Aorta (tissue), 5 donors: ENCODE data around the gene TEAD1. TPM values are rescaled to one million over a fixed set of nuclear protein-coding genes. Genes with fewer than 3 reads are reported as not detected.

Experiments
- ATAC-seq: fragments of 200-7000 bp; cut with Tn5 transposase; one replicate; pipeline ENCODE4 v1.9.1; 2022; ENCODE audit warnings: moderate library complexity; ENCODE audit not compliant: low FRiP score
- DNase-seq, 2 donors: peaks; one replicate each; pipeline ENCODE4 v3.0.0-alpha.2; 2020
- H3K27ac ChIP-seq, 2 donors: one replicate each; pipeline ENCODE4 v1.5.1; 2013; ENCODE audit warnings: low read length in 2 of 2, mild to moderate bottlenecking in 2 of 2, moderate library complexity in 2 of 2, control low read depth in 1 of 2, inconsistent platforms in 1 of 2, low read depth in 1 of 2
- H3K27me3 ChIP-seq, 2 donors: one replicate each; pipeline ENCODE4 v1.6.1; 2013; ENCODE audit warnings: control low read depth in 1 of 2, low read length in 1 of 2, mild to moderate bottlenecking in 1 of 2, moderate library complexity in 1 of 2; ENCODE audit not compliant: insufficient read depth in 2 of 2, control insufficient read depth in 1 of 2
- H3K36me3 ChIP-seq, 2 donors: one replicate each; pipeline ENCODE4 v1.6.1; 2013; ENCODE audit warnings: control low read depth in 1 of 2, low read length in 1 of 2, mild to moderate bottlenecking in 1 of 2; ENCODE audit not compliant: insufficient read depth in 2 of 2, control insufficient read depth in 1 of 2
- H3K4me1 ChIP-seq, 2 donors: one replicate each; pipeline ENCODE4 v1.6.1; 2013; ENCODE audit warnings: low read length in 2 of 2, control low read depth in 1 of 2, mild to moderate bottlenecking in 1 of 2, moderate library complexity in 1 of 2; ENCODE audit not compliant: insufficient read depth in 2 of 2, control insufficient read depth in 1 of 2
- H3K4me3 ChIP-seq, 2 donors: one replicate each; pipeline ENCODE4 v1.5.1; 2013; ENCODE audit warnings: low read length in 2 of 2, control low read depth in 1 of 2, mild to moderate bottlenecking in 1 of 2
- H3K9me3 ChIP-seq: one replicate; pipeline ENCODE4 v1.6.1; 2013; ENCODE audit warnings: mild to moderate bottlenecking, low read length; ENCODE audit not compliant: control insufficient read depth
- WGBS, 2 donors: extraction: QIAGEN DNeasy Blood & Tissue Kit; methylation state at CpG; one replicate each; pipeline ENCODE4 v1.1.7; 2013; 5-methylcytosine and 5-hydroxymethylcytosine counted together
- intact Hi-C, 2 donors: fragments of 100-400 bp; cut with DNase I; formaldehyde crosslinking; loops; one replicate each; pipeline versions ENCODE4 v1.14.2 to v1.15.0; 2022
- polyA plus RNA-seq, 2 donors: library from polyadenylated mRNA; stranded (reverse); fragments of 200-250 nt; gene quantifications; one replicate each; pipeline ENCODE4 v1.2.3, GENCODE V29; 2013
- total RNA-seq, 2 donors: library from RNA; stranded (reverse); fragmentation: NEBNext Ultra II Directional; extraction: Animal tissue kit (Norgen Biotek cat#: 25700); gene quantifications; one replicate each; pipeline ENCODE4 v1.2.1, GENCODE V29; 2021
- donor health status: healthy with polysubstance abuse.
- donor health status: Bipolar disorder and iron deficiency.
- donor health status: DM: no; HTN: no; CAD: no.
- donor health status: DM: no; HTN: no; CAD: no.
- donor health status: DM: yes; HTN: yes; CAD: no.

The TEAD1 gene
- total and polyA plus RNA-seq, 4 donors: 10.8 to 64.9 (median 34.3) TPM

DNA sequence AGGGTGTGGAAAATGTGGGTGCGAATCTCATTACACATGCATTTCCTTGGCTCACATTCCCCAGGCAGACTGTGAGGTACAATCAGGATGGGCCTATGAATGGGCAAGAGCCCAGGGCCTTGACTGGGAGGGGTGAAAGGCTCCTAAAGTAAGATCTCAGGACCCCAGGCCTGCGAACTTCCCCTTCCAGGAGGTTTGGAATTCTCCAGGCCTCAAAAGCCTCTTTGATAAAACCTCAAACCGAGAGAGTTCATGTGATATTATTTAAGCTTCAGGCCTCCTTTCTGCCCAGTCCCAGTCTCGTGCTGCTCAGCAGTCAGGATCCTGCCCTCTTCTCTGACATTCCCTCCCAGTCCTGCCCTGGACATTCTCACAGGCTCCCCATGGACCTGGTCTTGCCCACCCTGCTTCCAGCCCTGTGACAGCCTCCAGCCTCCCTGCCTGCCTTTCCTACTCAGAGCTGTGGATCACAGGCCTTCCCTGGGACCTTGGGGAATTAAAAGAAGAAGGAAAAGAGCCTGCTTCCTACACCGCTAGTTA lies 37.3 kb upstream of the TEAD1 start:
- WGBS, 2 donors: 74 to 91% methylated on average over 5 of the region's 5 CpGs
- no peaks in the 10 kb centered on the region for H3K4me1 ChIP-seq
- no peak overlapping the region for H3K27ac ChIP-seq
- intact Hi-C loops: no loop called here
- no peak for DNase-seq
- H3K4me3 ChIP-seq: no peak overlapping the region
- H3K27me3 ChIP-seq: no peaks in the 10 kb centered on the region
- H3K9me3 ChIP-seq: no peaks in the 10 kb centered on the region
- no peak for ATAC-seq
- no peaks in the 10 kb centered on the region for H3K36me3 ChIP-seq

DNA sequence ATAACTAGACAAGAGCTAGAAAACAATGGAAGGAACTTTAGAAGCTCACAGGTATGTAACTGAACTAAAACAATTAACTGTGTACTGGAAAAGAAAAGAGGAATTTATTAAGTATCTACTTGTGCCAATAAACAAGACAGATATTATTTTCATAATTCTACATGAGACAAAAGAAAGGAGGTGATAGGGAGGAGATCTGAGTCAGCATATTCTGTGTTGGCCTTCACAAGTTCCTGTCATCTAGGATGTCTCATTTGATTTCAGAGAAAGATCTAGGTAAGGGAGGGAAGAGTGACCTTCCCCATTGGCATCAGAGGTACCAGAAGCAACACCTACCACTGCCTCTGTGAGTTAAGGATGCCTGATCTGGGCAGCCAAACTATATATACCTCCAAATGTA lies 34.8 kb upstream of the TEAD1 start:
- Histone ChIP-seq H3K4me3 (no peak overlapping the region), H3K9me3 (peaks cover 1% of the 10 kb centered on the region), H3K27me3 (no peaks in the 10 kb centered on the region), H3K27ac (no peak overlapping the region), H3K4me1 (no peaks in the 10 kb centered on the region), H3K36me3 (no peaks in the 10 kb centered on the region)
- no peak for ATAC-seq
- intact Hi-C loops: no loop called here
- no peak for DNase-seq

DNA sequence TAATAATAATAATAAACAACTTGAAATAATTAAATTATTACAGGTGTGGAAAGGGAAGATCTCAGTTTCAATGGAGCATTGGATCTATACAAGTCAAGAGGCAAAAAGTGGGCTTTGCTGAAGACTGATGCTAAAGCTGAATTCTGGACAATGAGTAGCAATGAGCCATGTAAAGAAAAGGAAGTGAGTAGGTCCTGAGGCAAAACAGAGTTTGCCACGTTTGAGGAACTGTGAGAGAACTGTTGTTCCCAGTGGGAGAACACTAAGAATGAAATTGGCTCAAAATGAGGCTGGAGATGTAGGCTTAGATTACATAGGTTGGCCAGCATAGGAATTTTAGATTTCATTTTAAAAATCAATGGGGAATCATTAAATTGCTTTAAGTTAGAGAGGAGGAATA lies 33.9 kb upstream of the TEAD1 start:
- H3K27me3 ChIP-seq: no peaks in the 10 kb centered on the region
- intact Hi-C loops: no loop called here
- 0 to 48% methylated on average over 1 of the region's 1 CpG for WGBS, 2 donors
- H3K27ac ChIP-seq: no peak overlapping the region
- no peak for ATAC-seq
- no peak overlapping the region for H3K4me3 ChIP-seq
- DNase-seq: no peak
- H3K36me3 ChIP-seq: no peaks in the 10 kb centered on the region
- no peaks in the 10 kb centered on the region for H3K4me1 ChIP-seq
- peaks cover 1% of the 10 kb centered on the region for H3K9me3 ChIP-seq

DNA sequence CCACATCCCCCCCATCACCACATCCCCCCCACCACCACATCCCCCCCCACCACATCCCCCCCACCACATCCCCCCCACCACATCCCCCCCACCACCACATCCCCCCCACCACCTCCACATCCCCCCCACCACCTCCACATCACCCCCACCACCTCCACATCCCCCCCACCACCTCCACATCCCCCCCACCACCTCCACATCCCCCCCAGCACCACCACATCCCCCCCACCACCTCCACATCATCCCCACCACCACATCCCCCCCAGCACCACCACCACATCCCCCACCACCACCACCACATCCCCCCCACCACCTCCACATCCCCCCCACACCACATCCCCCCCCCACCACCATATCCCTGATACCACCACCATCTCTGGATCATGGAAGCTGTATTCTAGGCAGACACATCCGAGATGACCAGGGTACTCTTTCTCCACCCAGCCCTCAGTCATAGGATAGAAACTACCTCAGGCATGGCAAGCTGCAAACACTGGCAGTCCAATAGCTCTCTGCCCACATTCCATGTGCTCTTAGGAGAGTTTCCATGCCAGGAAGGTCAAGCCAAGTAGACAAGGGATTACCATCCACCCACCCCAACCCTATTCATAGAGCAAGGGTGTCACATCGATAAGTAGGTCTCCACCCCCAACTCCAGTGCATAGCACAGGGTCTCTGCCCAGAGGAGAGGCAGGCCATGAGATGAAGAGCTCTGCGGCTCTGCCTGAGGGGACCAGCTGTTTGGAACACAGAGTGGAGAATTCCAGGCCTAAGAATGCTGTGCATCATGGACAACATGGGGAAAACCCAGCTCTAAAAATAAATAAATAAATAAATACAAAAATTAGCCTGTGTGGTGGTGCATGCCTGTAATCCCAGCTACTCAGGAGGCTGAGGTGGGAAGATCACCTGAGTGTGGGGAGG lies 33.0 kb upstream of the TEAD1 start:
- Histone ChIP-seq H3K9me3 (peaks cover 1% of the 10 kb centered on the region), H3K4me1 (no peaks in the 10 kb centered on the region), H3K36me3 (no peaks in the 10 kb centered on the region), H3K4me3 (no peak overlapping the region), H3K27me3 (no peaks in the 10 kb centered on the region), H3K27ac (no peak overlapping the region)
- no peak for DNase-seq
- 94 to 95% methylated on average over 3 of the region's 3 CpGs for WGBS, 2 donors
- ATAC-seq: no peak
- intact Hi-C loops: no loop called here

DNA sequence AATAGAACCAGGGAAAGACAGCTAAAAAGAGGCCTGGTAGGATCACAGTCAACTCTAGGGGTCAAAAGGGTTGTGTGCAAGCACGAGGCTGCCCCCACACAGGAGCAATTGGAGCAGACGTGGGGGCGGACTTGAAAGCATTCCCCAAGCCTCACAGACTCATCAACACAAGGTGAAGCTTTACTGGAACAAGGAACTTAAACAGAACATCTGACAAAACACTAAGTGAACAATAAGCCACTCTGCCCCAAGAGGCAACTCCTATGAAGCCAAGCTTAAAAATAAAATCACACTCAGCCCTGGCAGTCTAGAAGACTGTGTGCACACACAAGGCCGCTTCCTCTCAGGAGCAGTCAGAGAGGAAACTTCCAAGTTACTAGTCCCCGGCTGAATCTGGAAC lies 32.2 kb upstream of the TEAD1 start:
- Histone ChIP-seq H3K4me1 (no peaks in the 10 kb centered on the region), H3K27ac (no peak overlapping the region), H3K27me3 (no peaks in the 10 kb centered on the region), H3K36me3 (no peaks in the 10 kb centered on the region), H3K9me3 (peaks cover 1% of the 10 kb centered on the region), H3K4me3 (no peak overlapping the region)
- intact Hi-C loops: no loop called here
- no peak for DNase-seq
- peak; percentile 52 for ATAC-seq
- 76 to 80% methylated on average over 5 of the region's 5 CpGs for WGBS, 2 donors

DNA sequence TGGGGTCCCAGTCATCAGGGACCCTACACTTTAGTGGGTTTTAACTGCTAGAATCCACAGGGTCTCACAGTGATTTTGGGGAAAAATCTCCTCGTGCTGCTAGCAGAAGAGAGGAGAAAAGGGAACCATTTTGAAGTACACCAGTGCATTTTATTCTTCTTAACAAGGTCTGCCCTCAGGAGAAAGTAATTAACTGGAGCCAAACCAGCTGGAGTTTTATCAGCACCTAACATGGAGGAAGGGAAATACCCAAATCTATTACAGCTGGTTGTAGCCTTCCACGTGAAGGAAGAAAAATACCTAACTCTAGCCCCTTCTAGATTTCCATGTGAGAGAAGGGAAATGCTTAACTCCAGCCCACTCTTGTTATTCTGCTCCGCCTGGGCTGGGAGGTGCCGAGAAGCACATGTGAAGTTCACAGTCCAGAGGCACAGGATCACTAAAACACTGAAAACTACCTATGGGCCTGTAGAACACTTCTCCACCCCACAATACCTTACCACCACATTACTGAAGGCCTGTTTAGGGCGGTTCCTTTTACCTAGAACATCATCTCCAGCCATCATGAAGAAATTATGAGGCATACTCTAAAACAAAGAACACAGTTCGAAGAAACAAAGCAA lies 31.3 kb upstream of the TEAD1 start:
- ATAC-seq (no peak), DNase-seq (no peak)
- no peaks in the 10 kb centered on the region for H3K36me3 ChIP-seq
- WGBS, 2 donors: 85 to 86% methylated on average over 6 of the region's 6 CpGs
- no peak overlapping the region for H3K4me3 ChIP-seq
- no peak overlapping the region for H3K27ac ChIP-seq
- peaks cover 1% of the 10 kb centered on the region for H3K9me3 ChIP-seq
- no peaks in the 10 kb centered on the region for H3K27me3 ChIP-seq
- no peaks in the 10 kb centered on the region for H3K4me1 ChIP-seq
- intact Hi-C loops: no loop called here

DNA sequence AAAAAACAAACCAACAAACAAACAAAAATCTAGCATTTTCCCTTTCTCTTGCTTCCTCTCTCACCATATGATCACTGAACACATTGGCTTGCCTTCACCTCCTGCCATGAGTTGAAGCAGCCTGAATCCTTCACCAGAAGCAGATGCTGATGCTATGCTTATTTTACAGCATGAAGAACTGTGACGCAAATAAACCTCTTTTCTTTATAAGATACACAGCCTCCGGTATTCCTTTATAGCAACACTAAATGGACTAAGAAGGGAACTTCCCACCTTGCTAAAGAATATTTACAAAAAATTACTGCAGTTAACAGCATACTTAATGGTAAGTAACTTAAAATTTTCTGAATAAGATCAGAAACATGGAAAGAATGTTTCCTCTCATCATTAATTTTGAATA lies 27.7 kb upstream of the TEAD1 start:
- H3K27me3 ChIP-seq: no peaks in the 10 kb centered on the region
- 97 to 98% methylated on average over 2 of the region's 2 CpGs for WGBS, 2 donors
- no peak overlapping the region for H3K4me3 ChIP-seq
- H3K4me1 ChIP-seq: no peaks in the 10 kb centered on the region
- ATAC-seq: no peak
- no peak overlapping the region for H3K27ac ChIP-seq
- DNase-seq: no peak
- intact Hi-C loops: no loop called here
- H3K9me3 ChIP-seq: peaks cover 1% of the 10 kb centered on the region
- H3K36me3 ChIP-seq: no peaks in the 10 kb centered on the region

DNA sequence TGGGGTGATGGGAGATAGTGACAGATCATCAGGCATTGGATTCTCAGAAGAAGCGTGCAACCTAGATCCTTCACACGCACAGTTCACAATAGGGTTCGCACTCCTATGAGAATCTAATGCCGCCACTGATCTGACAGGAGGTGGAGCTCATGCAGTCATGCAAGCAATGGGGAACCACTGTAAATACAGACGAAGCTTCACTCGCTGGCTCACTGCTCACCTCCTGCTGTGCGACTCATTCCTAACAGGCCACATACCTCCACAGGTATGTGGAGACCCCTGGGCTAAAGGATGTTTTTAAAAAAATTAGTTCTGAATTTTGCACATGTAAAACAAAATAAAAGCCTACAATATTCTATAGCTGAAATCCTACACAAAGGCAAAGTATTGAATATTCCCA lies 20.5 kb upstream of the TEAD1 start:
- no peaks in the 10 kb centered on the region for H3K27me3 ChIP-seq
- 92 to 94% methylated on average over 7 of the region's 7 CpGs for WGBS, 2 donors
- DNase-seq (no peak), ATAC-seq (no peak)
- no peaks in the 10 kb centered on the region for H3K9me3 ChIP-seq
- no peaks in the 10 kb centered on the region for H3K4me1 ChIP-seq
- H3K36me3 ChIP-seq: no peaks in the 10 kb centered on the region
- H3K27ac ChIP-seq: no peak overlapping the region
- intact Hi-C loops: no loop called here
- H3K4me3 ChIP-seq: no peak overlapping the region

DNA sequence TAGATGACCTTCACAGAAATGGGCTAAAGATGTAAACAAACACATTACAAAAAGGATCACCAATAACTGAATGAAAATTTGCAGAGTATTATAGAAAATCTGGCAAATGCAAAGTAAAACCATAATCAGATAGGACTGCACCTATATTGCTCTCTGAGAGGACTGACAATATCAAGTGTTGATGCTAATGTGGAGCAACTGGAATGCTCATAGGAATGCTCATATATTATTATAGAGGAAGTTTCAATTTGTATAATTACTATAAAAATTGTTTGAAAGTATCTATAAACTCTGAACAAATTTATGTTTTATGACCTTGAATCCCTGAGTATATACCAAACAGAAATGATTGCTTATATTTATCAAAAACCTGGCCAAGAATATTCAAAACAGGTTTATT lies 18.4 kb upstream of the TEAD1 start:
- no peak for DNase-seq
- H3K36me3 ChIP-seq: no peaks in the 10 kb centered on the region

More for the DNA sequence above, 18.4 kb upstream of the TEAD1 start:
- Histone ChIP-seq H3K9me3 (no peaks in the 10 kb centered on the region), H3K4me3 (no peak overlapping the region), H3K4me1 (no peaks in the 10 kb centered on the region), H3K27ac (no peak overlapping the region), H3K27me3 (peaks cover 0 to 2% of the 10 kb centered on the region in 2 donors)
- ATAC-seq: no peak
- intact Hi-C loops: no loop called here
